ENCODE results near the gene SH3PXD2B.

Gene SH3PXD2B

DNA sequence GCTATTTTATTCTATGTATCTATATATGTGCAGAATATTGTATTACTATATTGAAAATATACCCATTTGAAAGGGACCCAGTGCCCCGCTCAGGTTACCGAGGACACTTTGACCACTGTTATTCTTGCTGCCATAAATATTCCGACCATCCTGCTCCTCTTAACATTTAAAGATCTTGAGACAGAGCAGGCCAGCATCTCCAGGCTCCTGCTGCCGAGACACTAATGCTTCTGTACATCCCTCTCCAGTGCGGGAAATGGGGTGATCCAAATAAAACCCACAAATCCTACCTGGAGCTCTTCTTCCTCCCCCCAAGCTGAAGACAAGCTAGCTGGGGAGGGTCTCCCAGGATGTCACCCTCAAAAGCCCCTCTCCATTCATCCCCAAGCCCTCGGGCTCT is 3.9 kb downstream of the SH3PXD2B start:
- H3K4me3 ChIP-seq (ENCODE audit: control insufficient read depth, low read depth, low read length): no peak overlapping the region
- no peak for DNase-seq (ENCODE audit: low read depth)
- TF ChIP-seq, protein P1, sequence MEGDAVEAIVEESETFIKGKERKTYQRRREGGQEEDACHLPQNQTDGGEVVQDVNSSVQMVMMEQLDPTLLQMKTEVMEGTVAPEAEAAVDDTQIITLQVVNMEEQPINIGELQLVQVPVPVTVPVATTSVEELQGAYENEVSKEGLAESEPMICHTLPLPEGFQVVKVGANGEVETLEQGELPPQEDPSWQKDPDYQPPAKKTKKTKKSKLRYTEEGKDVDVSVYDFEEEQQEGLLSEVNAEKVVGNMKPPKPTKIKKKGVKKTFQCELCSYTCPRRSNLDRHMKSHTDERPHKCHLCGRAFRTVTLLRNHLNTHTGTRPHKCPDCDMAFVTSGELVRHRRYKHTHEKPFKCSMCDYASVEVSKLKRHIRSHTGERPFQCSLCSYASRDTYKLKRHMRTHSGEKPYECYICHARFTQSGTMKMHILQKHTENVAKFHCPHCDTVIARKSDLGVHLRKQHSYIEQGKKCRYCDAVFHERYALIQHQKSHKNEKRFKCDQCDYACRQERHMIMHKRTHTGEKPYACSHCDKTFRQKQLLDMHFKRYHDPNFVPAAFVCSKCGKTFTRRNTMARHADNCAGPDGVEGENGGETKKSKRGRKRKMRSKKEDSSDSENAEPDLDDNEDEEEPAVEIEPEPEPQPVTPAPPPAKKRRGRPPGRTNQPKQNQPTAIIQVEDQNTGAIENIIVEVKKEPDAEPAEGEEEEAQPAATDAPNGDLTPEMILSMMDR (IDR thresholded peaks at IDR 0.05; ENCODE audit: control insufficient read depth, insufficient read depth, low read depth, low read length, missing control alignments): no peak

DNA sequence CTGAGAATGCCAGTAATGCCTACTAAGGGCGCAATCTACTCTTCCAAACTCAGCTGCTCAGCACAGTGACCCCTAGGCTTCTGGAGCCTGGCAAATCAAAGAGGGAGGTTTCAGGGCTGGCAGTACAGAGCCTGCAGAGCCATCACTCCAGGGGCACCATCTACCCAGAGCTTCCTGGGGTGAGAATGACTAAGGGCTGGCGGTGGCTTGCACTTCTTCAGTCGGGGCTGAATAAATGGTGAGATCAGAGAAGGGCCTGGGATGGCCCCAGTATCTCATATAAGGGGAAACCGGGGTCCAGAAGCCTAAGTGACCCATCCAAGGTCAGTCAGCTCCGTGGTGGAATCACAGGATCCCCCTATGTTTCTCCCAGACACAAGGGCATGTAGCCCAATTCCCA is 5.3 kb downstream of the SH3PXD2B start:
- no peak for DNase-seq (ENCODE audit: low read depth)
- TF ChIP-seq, protein P1 (IDR thresholded peaks at IDR 0.05; ENCODE audit: control insufficient read depth, insufficient read depth, low read depth, low read length, missing control alignments): no peak
- no peak overlapping the region for H3K4me3 ChIP-seq (ENCODE audit: control insufficient read depth, low read depth, low read length)

GRCh38 chr5:172447646-172448365 is 6.5 kb downstream of the SH3PXD2B start:
- TF ChIP-seq, protein P1 (IDR thresholded peaks at IDR 0.05; ENCODE audit: control insufficient read depth, insufficient read depth, low read depth, low read length, missing control alignments): no peak
- DNase-seq (ENCODE audit: low read depth): no peak
- H3K4me3 ChIP-seq (ENCODE audit: control insufficient read depth, low read depth, low read length): no peak overlapping the region

DNA sequence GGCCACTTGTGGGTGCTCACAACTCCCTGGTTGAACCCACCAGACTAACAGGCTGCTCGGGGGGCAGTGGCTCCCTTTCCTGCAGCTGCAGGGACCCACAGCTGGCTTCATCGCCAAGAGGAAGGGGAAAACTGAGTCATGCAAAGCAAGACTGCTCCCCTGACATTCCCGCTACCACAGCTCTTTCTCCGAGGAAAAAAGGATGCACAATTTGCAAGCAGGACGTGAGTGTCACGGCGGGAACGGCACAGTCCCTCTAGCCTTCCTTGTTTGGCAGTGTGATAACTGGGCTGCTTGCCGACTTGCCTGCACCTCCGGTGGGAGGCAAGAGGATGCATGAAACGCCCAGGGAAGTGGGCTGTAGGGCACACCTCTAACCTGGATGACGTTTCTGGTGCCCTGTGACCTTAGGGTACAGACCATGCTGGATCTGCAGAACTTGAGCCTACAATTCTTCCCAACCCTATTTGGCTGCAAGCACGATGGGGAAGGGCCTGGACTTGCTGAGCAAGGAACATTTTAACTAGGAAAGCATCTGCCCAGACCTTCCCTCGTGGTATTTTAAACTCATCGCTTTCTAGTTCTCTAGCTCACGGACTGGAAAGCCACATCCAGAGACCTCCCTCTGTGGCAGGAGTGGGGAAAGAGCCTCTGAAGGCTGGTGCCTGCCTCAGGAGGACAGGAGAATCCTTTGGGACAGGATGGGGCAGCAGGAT is 7.8 kb downstream of the SH3PXD2B start:
- TF ChIP-seq, protein P1 (IDR thresholded peaks at IDR 0.05; ENCODE audit: control insufficient read depth, insufficient read depth, low read depth, low read length, missing control alignments): no peak
- H3K4me3 ChIP-seq (ENCODE audit: control insufficient read depth, low read depth, low read length): no peak overlapping the region
- no peak for DNase-seq (ENCODE audit: low read depth)

GRCh38 chr5:172445866-172446265 is 8.5 kb downstream of the SH3PXD2B start:
- TF ChIP-seq, protein P1 (IDR thresholded peaks at IDR 0.05; ENCODE audit: control insufficient read depth, insufficient read depth, low read depth, low read length, missing control alignments): no peak
- no peak for DNase-seq (ENCODE audit: low read depth)
- no peak overlapping the region for H3K4me3 ChIP-seq (ENCODE audit: control insufficient read depth, low read depth, low read length)

DNA sequence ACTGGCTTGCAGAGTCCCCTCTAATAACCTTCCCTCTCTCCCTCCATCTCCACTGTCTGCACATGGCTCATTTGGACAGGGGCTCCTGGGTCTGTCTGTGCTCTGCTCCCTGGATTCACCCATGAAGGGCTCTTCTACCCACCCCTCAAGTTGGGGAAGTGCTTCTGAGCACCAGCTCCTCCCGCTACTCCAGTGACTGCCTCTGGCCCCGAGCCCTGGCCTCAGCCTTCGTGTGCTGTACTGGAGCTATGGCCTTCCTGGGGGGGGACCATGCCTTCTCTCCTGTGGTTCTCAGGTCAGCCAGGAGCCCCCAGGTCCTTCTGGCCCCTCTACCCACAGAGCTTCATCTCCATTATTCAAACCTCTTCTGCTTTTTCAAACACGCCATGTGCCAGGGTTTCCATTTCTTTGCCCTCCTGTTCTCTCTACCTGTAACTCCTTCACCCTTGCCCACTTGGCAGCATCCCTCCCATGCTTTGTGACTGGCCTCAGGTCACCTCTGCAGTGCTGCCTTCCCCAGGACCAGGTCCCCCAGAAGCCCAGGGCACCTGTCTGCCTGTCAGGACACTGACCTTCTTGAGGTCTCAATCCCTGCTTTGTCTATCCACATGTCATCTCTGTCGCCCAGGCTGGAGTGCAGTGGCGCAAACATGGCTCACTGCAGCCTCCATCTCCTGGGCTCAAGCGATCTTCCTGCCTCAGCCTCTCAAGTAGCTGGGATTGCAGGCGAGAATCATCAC is 9.5 kb downstream of the SH3PXD2B start:
- TF ChIP-seq, protein P1 (IDR thresholded peaks at IDR 0.05; ENCODE audit: control insufficient read depth, insufficient read depth, low read depth, low read length, missing control alignments): no peak
- no peak overlapping the region for H3K4me3 ChIP-seq (ENCODE audit: control insufficient read depth, low read depth, low read length)
- no peak for DNase-seq (ENCODE audit: low read depth)
